ENCODE data around the gene RNASE12. TPM values are rescaled to one million over a fixed set of nuclear protein-coding genes. Genes with fewer than 3 reads are reported as not detected.
A peak's percentile ranks its signal among the peaks of the same experiment; 100 is the strongest.

RNASE12 gene
- total and polyA plus RNA-seq, 9 of the 15 experiments (the other 6 are each of a cell fraction or from before 2014, with no cell fraction given): 0.24 TPM; not detected in 8

DNA sequence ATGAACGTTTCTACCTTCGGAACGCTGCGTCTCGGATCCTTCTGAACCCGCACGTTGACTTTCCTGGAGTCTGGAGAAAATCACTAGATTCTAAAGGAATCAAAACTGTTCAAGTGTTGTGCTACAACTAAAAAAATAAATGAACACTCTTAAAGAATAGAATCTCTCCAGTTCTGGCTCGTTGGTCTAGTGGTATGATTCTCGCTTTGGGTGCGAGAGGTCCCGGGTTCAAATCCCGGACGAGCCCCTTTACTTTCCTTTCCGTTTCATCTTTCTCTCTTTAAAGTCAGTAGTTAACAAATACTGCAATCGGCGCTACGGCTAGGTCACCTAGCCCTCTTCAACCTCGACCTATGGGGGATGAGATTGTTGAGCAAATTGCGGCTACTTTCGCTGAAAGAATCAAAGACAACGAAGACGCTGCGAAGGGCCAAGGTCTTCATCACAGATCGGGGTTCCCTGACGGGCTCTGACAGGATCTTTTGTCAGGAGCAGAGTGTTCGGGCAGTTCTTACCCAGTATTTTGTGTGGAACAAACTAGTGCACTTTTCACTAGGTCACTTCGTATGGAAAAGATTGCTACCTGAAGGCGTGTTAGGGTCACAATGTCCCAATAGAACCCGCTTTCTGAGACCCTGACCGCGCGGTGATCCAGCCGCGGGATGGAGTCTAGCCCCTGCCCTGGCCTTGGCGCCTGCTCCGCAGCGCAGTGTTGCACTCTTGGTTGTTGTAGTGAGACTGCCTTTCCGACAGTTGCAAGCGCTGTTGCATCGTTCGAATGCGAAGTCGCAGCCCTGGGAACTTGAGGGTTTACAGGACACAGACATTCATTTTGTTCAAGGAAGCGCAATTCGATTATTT, 41.9 kb upstream of the RNASE12 start (continued):
- TF ChIP-seq ZNF3 (CRISPR knock-in tag; IDR thresholded peaks at IDR 0.05): no peak
- TF ChIP-seq CREM (IDR thresholded peaks at IDR 0.05; ENCODE audit: low read depth): no peak
- TF ChIP-seq SMARCA5 (IDR thresholded peaks at IDR 0.05): no peak
- TF ChIP-seq ILF3 (IDR thresholded peaks at IDR 0.05; ENCODE audit: borderline replicate concordance): no peak
- TF ChIP-seq, protein P1, sequence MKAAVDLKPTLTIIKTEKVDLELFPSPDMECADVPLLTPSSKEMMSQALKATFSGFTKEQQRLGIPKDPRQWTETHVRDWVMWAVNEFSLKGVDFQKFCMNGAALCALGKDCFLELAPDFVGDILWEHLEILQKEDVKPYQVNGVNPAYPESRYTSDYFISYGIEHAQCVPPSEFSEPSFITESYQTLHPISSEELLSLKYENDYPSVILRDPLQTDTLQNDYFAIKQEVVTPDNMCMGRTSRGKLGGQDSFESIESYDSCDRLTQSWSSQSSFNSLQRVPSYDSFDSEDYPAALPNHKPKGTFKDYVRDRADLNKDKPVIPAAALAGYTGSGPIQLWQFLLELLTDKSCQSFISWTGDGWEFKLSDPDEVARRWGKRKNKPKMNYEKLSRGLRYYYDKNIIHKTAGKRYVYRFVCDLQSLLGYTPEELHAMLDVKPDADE (conservative IDR thresholded peaks at IDR 0.05; ENCODE audit: control insufficient read depth, low read depth, low read length): no peak
- TF ChIP-seq ZFP36 (IDR thresholded peaks at IDR 0.05; ENCODE audit: low read depth, low read length, partially characterized antibody): no peak
- 0 out of 4 replicates have a peak, but pooled peaks of 1 of the 2 experiments have one; percentile 25 for TF ChIP-seq TRIM24 (IDR thresholded peaks at IDR 0.05)
- TF ChIP-seq ZFP30 (CRISPR knock-in tag; IDR thresholded peaks at IDR 0.05; ENCODE audit: borderline replicate concordance): no peak
- no peak for TF ChIP-seq HEY1 (CRISPR knock-in tag; IDR thresholded peaks at IDR 0.05; ENCODE audit: borderline replicate concordance)
- no peak for TF ChIP-seq MCM7 (IDR thresholded peaks at IDR 0.05)
- no peak for TF ChIP-seq PPARD (CRISPR knock-in tag; IDR thresholded peaks at IDR 0.05)
- no peak for TF ChIP-seq FIP1L1 (IDR thresholded peaks at IDR 0.05; ENCODE audit: low read depth, low read length, poor library complexity, severe bottlenecking)
- TF ChIP-seq, protein P2, sequence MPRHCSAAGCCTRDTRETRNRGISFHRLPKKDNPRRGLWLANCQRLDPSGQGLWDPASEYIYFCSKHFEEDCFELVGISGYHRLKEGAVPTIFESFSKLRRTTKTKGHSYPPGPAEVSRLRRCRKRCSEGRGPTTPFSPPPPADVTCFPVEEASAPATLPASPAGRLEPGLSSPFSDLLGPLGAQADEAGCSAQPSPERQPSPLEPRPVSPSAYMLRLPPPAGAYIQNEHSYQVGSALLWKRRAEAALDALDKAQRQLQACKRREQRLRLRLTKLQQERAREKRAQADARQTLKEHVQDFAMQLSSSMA (CRISPR knock-in tag; IDR thresholded peaks at IDR 0.05): no peak
- TF ChIP-seq LARP7 (IDR thresholded peaks at IDR 0.05): no peak
- TF ChIP-seq ZNF551 (CRISPR knock-in tag; IDR thresholded peaks at IDR 0.05): no peak
- TF ChIP-seq TEAD1 (CRISPR knock-in tag; IDR thresholded peaks at IDR 0.05): no peak
- TF ChIP-seq, protein P3, sequence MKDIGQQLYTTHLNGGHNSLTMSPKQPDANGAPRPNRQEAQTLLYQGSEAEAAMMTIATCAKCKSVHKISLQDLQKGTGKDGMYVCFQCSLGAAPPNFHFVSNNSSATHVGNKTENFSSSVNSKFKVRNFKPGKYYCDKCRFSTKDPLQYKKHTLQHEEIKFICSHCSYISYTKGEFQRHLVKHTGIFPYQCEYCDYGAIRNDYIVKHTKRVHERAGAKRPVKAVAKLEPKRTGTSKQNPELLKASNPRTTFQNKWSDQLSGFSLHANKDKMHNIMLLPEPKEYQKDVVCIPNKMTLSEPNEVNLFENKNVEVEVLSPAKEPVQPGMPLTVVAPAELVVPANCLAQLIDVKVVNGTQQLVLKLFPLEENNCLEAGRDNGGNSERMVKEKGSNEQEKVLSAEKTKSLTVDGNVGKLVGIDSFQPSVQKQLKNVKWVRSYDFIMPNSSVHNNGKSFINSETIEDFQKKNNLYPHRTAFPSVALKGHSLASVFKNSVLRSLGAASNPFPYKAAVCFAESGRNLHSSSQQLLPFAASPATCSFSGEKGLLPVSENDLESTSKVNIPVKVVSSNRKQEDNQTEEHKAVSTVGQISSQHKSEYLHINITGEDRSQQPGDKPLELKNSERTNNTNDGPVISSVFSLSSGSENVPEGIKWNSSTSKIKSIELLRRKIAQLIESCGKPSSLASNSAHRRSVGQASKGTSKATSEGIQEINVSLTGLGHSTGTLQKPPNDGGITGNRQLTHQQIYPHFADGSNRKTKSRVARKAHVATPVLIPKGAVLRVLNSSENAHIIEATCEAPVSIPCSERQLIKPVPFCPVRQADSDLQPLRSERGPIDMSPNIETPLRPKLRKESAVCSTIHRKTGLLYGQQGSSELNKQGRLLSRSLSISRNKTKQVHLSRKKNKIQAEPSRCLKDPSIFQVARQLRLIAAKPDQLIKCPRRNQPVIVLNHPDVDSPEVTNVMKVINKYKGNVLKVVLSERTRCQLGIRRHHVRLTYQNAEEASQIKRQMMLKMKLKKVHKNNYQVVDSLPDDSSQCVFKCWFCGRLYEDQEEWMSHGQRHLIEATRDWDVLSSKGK (CRISPR knock-in tag; IDR thresholded peaks at IDR 0.05): no peak
- TF ChIP-seq, protein P4, sequence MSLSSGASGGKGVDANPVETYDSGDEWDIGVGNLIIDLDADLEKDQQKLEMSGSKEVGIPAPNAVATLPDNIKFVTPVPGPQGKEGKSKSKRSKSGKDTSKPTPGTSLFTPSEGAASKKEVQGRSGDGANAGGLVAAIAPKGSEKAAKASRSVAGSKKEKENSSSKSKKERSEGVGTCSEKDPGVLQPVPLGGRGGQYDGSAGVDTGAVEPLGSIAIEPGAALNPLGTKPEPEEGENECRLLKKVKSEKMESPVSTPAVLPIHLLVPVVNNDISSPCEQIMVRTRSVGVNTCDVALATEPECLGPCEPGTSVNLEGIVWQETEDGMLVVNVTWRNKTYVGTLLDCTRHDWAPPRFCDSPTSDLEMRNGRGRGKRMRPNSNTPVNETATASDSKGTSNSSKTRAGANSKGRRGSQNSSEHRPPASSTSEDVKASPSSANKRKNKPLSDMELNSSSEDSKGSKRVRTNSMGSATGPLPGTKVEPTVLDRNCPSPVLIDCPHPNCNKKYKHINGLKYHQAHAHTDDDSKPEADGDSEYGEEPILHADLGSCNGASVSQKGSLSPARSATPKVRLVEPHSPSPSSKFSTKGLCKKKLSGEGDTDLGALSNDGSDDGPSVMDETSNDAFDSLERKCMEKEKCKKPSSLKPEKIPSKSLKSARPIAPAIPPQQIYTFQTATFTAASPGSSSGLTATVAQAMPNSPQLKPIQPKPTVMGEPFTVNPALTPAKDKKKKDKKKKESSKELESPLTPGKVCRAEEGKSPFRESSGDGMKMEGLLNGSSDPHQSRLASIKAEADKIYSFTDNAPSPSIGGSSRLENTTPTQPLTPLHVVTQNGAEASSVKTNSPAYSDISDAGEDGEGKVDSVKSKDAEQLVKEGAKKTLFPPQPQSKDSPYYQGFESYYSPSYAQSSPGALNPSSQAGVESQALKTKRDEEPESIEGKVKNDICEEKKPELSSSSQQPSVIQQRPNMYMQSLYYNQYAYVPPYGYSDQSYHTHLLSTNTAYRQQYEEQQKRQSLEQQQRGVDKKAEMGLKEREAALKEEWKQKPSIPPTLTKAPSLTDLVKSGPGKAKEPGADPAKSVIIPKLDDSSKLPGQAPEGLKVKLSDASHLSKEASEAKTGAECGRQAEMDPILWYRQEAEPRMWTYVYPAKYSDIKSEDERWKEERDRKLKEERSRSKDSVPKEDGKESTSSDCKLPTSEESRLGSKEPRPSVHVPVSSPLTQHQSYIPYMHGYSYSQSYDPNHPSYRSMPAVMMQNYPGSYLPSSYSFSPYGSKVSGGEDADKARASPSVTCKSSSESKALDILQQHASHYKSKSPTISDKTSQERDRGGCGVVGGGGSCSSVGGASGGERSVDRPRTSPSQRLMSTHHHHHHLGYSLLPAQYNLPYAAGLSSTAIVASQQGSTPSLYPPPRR (CRISPR knock-in tag; IDR thresholded peaks at IDR 0.05; ENCODE audit: borderline replicate concordance): no peak
- no peak for TF ChIP-seq KLF16 (IDR thresholded peaks at IDR 0.05)

Measured in K562 (cell line).